GM12892 (cell line): Measurements from ENCODE around the gene PRDM5.

Experiments
- DNase-seq: peaks from one replicate; pipeline ENCODE4 v3.0.0; 2011; ENCODE audit not compliant: insufficient read length
- FAIRE-seq: peaks from 2 replicates; lab custom pipeline; 2011; peaks lifted over from hg19 to GRCh38; lab: Jason Lieb, UNC
- POLR2A ChIP-seq: IDR thresholded peaks from 2 replicates; pipeline ENCODE4 v1.6.1; 2011; ENCODE audit warnings: low read depth, low read length, control low read depth
- POLR2AphosphoS5 ChIP-seq: IDR thresholded peaks from 2 replicates; pipeline ENCODE4 v1.6.1; 2011; ENCODE audit warnings: low read depth, low read length, control low read depth
- TAF1 ChIP-seq: IDR thresholded peaks from 2 replicates; pipeline ENCODE4 v1.6.1; 2011; ENCODE audit warnings: low read depth, mild to moderate bottlenecking, control low read depth, low read length, borderline replicate concordance

Gene PRDM5

DNA sequence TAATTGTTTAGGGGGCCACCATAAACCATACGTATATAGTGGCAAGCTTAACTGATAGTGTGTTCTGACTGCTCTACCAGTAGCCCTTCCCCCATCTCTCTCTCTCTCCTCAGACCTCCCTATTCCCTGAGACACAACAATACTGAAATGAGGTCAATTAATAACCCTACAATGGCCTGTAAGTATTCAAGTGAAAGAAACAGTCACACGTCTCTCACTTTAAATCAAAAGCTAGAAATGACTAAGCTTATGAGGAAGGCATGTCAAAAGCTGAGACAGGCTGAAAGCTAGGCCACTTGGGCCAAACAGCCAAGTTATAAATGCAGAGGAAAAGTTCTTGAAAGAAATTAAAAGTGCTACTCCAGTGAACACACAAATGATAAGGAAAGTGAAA is 78.0 kb downstream of the PRDM5 start:
- no peak for DNase-seq

DNA sequence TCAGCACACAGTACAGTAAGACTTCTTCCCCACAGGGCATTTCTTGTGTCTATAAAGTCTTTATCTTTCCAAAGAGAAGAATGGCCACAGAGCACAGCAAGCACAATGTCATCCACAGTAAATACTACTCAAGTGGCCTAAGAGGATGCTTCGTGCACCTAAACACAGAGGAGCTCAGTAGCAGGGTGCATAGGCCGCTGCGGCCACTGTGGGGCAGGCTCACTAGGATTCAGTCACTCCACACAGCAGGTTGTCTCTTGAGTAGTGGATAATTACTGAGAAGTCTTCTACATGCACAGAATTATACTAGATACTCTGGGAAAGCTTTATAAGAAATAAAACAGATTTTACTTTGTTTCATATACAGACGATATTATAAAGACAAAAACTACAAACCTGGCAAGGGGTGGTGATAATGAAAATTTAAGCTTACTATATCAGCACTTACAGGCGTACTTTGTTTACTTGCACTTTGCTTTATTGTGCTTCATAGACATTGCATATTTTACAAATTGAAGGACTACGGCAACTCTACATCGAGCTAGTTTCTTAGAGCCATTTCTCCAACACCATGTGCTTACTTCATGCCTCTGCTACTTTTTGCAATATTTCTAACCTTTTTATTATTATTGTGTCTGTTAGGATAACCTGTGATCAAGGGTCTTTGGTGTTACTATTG is 78.5 kb downstream of the PRDM5 start:
- TF ChIP-seq POLR2A (no peak), TAF1 (no peak), POLR2AphosphoS5 (no peak)
- FAIRE-seq (no peak), DNase-seq (no peak)

More for the DNA sequence above, 78.0 kb downstream of the PRDM5 start:
- TF ChIP-seq POLR2A (no peak), TAF1 (no peak), POLR2AphosphoS5 (no peak)
- FAIRE-seq, result peak; percentile 57

DNA sequence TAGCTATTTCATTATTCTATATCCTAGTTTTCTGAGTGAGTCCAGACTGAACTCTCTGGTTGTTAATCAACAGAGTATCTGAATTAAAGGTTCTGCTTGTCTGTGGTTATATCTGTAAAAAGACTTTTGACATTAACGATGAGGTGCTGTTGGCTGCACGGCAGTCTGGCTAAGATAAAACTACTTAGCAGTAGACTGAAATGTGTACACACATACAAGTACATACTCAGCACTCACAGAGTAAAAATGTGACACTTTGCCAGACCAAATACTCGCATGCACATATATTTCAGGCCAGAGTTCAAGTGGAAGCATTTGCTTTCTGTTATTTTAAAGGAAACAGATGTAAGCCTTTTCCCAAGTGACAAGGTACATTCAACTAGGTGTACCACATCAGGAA is 80.5 kb downstream of the PRDM5 start:
- no peak for TF ChIP-seq TAF1
- no peak for FAIRE-seq
- no peak for DNase-seq

DNA sequence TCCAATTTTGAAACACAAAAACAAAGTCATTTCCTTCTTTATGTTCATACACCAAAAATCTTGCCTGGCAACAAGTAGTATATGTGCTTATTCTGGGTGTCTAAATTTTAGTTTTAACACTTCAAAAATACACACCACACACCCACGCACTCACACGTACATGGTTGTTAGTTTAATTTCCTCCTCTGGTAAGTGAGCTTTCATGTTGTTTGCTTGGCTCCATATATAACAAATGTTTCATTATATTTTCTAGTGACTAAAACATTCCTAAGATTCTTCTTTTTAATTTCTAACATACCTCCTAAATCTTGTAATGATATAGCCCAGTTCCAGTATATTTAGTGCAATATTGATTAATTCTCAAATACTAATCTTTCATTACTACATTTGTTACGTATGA is 80.9 kb downstream of the PRDM5 start:
- FAIRE-seq (no peak), DNase-seq (no peak)
- TF ChIP-seq POLR2AphosphoS5 (no peak), TAF1 (no peak), POLR2A (no peak)

DNA sequence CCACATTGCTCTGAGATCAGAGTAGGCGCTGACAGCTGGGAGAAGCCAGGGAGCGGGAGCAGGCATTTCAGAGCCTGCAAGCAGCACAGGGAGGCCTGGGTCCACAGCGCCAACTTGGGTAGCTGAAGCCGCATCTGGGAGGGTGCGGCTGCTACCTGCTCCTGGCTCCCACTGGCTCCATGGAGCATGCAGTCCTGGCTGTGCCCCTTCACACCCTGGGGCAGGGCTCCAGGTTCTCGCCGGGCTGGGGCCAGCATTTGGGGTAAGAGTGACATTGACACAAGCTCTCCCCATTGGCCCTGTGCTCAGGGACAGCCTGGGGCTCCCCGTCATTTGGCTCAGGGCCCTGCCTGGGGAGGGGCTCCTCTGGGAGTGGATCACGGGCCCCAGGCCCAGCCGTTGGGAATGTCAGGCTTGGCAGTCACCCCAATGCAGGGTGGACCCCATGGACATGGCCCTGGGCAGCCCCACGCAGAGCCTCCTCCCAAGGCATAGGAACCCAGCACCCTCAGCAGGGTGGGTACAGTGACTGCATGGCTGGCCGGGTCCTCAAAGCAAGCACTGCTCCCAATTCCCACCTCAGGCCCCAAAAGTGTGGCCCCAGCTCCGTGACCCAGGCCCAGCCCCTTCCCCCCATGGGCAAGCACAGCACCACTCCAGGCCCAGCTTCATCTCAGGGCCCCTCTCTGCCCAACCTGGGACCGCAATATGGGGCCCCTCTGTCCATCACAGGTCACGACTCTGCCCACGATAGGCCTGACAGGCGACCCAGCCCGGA is 82.4 kb downstream of the PRDM5 start:
- TF ChIP-seq POLR2A (no peak), POLR2AphosphoS5 (no peak), TAF1 (no peak)
- DNase-seq (no peak), FAIRE-seq (no peak)

DNA sequence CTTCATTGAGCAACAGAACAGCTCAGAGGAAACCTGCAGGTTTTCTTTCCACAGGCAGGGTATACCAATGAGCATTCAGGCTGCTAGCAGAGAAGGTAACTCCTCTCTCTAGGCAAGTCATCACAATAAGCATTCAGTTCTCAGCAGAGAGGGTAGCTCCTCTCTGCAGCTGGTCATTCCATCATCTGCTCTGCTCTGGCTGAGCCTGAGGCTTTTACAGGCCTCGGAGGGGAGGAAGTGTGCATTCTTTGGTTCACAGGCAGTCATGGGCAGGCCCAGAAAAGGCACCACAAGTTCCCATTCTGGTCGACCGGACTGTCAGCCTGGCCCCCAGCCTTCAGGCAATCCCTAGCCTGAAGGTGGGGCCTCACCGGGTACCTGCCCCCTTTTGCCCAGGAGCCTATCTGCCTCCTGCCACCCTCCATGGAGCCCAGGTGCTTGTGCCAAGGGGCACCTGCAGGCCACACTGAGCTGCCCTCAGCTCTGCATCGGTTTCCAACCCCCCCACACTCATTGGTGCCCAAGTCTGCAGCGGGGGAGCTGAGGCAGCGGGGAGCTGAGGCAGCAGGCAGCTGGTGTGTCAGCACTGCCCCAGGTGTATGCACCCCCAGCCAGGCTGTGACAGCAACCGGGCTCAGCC is 83.1 kb downstream of the PRDM5 start:
- no peak for DNase-seq
- FAIRE-seq, result no peak
- TF ChIP-seq TAF1 (no peak), POLR2AphosphoS5 (no peak), POLR2A (no peak)

DNA sequence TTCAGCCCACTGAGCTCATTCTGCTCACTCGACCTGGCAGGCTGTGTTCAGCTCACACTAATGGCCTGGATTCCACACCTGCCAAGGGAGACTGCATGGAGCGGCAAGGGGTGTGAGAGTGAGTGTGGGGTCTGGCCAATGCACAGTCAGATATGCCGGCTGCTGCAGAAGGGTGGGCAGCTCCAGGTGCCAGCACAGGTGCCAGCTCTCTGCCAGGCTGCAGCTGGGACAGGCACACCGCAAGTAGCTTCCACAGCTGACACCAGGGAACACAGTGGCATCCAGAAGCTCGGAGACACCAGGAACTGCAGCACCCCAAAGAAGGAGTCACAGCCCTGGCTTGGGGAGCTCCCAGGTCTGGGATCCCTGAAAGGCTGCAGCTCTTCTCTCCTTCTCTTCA is 83.7 kb downstream of the PRDM5 start:
- no peak for TF ChIP-seq POLR2A
- FAIRE-seq (no peak), DNase-seq (no peak)

DNA sequence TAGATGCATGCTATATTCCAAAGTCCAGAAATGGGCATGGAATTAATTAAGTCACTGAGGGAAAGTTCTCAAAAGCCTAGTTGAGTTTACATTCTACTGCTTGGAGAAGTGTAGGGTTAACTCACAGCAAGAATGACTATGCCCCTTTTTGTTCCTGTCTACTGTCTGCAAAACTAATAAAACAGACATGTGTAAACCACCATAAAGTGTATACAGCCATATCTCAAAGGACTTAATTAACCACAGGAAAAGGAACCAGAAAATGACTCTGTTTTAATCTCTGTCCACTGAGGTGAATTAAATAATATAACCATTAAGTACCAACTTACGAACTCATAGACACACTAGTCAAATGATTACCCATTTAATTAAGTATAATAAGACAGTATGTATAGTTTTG is 84.9 kb downstream of the PRDM5 start:
- no peak for TF ChIP-seq POLR2A
- no peak for TF ChIP-seq TAF1
- TF ChIP-seq POLR2AphosphoS5, result no peak
- FAIRE-seq (no peak), DNase-seq (no peak)

DNA sequence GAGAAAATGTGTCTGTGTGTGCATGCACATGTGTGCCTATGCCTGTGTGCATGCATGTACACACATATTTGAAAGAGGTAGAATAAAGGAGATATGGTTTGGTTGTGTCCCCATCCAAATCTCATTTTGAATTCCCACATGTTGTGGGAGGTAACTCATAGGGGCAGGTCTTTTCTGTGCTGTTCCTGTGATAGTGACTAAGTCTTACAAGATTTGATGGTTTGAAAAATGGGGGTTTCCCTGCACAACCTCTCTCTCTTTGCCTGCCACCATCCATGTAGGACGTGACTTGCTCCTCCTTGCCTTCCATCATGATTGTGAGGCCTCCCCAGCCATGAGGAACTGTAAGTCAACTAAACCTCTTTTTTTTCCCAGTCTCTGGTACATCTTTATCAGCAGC is 87.2 kb downstream of the PRDM5 start:
- DNase-seq (no peak), FAIRE-seq (no peak)
- TF ChIP-seq TAF1, result no peak

DNA sequence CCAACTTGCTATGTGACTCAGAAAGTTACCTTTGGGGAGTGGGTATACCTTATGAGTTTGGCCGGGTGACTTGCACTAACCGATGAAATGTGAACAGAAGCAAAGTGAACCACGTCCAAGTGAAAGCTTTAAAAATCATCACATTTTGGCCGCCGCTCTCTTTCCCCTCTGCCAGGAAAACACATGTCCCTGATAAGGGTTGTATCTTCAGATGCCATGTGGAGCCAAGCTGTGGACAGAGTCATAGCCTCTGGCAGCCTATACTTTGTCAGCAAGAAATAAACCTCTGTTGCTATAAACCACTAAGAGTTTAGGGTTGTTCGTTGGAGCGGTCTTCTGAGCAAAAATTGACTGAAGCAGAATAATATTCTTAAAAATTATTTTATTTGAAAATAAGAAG is 92.3 kb downstream of the PRDM5 start:
- DNase-seq, result no peak
- TF ChIP-seq TAF1 (no peak), POLR2AphosphoS5 (no peak), POLR2A (no peak)
- FAIRE-seq, result no peak

DNA sequence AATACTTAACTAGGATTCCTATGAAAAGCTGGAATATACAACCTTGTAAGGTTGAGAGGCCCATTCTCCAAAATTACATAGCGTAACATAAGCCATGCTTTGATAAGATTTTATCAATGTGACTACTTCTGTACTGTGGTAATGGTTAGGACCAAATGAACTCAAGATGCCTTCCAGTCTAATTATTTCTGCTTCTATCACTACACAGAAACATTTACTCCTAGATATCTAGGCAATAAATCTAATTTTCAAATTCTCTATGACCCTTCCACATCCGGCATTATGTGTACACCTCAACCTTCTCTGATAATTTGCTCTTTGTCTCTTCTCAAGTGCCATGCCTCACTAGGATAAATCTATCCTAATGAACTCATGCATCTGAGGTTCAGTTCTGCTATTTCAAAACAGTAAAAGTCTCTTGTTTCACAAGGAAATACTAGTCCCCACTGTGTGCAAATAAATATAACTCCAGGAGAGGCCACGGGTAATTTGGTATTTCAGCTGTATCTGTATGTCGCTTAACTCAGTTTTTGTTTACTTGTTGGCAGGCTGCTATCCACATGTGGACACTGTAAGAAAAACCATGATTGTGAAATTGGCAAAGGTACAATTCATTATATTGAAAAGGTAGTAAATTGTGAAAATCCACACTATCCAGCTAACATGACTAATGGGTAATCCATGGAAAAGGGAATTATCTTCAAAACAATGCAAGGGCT is 93.3 kb downstream of the PRDM5 start:
- DNase-seq, result no peak
- FAIRE-seq, result no peak
- no peak for TF ChIP-seq POLR2A
- TF ChIP-seq POLR2AphosphoS5, result no peak
- no peak for TF ChIP-seq TAF1
